ENCODE results near the gene HOXA7.

DNA sequence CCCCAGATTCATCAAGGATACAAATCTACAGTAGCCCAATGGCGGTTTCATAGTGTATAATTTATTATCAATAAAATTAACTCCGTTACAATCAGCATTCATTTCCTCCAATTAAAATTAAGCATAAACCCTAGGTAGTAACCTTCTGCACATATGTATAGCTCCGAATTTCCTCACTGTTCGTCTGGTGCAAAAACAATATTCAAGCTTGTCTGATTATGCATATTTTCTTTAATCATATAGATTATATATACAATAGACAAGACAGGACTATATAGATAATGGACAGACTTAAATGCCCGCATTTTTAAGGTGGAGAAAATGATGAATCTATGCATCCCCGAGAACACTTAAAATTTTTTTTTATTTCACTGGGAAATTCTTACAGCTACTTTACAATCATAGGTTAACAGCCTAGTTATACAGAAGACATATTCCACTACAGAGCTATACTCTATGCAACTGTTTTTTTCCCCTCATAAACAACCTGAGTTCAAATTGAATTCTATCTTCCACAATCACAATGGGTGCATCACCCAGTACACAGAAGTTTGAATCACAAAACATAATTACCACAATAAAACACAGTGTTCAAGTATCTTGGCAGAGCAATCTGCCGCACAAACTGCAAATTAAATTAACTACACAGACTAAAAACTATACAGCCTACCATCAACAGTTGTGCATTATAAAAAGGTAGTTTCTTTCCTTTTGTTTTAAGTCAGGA lies 6.2 kb upstream of the HOXA7 start:
- TF ChIP-seq, protein P1, sequence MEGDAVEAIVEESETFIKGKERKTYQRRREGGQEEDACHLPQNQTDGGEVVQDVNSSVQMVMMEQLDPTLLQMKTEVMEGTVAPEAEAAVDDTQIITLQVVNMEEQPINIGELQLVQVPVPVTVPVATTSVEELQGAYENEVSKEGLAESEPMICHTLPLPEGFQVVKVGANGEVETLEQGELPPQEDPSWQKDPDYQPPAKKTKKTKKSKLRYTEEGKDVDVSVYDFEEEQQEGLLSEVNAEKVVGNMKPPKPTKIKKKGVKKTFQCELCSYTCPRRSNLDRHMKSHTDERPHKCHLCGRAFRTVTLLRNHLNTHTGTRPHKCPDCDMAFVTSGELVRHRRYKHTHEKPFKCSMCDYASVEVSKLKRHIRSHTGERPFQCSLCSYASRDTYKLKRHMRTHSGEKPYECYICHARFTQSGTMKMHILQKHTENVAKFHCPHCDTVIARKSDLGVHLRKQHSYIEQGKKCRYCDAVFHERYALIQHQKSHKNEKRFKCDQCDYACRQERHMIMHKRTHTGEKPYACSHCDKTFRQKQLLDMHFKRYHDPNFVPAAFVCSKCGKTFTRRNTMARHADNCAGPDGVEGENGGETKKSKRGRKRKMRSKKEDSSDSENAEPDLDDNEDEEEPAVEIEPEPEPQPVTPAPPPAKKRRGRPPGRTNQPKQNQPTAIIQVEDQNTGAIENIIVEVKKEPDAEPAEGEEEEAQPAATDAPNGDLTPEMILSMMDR (IDR thresholded peaks at IDR 0.05) = no peak
- no peak for TF ChIP-seq POLR2A (IDR thresholded peaks at IDR 0.05)
